Calu3 (cell line): ENCODE measurements around the gene KLHDC3. TPM values are rescaled to one million over a fixed set of nuclear protein-coding genes. Genes with fewer than 3 reads are reported as not detected.

ENCODE experiments used
- BruUV-seq: library from RNA; stranded (reverse); fragments of 400-500 nt; replicated peaks from 2 replicates; lab custom pipeline; 2021; lab: Mats Ljungman, UMichigan
- CTCF ChIA-PET: fragments of 300-600 bp; sonication (Branson Sonifier 250); formaldehyde crosslinking; loops from one replicate; lab custom pipeline; 2022; ENCODE audit warnings: antibody characterized with exemption; lab: Charles Lee
- DNase-seq: peaks from one replicate; pipeline ENCODE4 v3.0.0; 2022
- H3K27ac Mint-ChIP-seq: one replicate; pipeline ENCODE4 v1.8.0; 2022; ENCODE audit warnings: mixed read lengths; ENCODE audit not compliant: unreplicated experiment
- H3K27me3 Mint-ChIP-seq: one replicate; pipeline ENCODE4 v1.8.0; 2022; ENCODE audit warnings: mixed read lengths; ENCODE audit not compliant: unreplicated experiment
- H3K36me3 Mint-ChIP-seq: one replicate; pipeline ENCODE4 v1.8.0; 2022; ENCODE audit warnings: mild to moderate bottlenecking, moderate library complexity, mixed read lengths; ENCODE audit not compliant: insufficient read depth, unreplicated experiment
- H3K4me1 Mint-ChIP-seq: one replicate; pipeline ENCODE4 v1.8.0; 2022; ENCODE audit warnings: mild to moderate bottlenecking, low read depth, mixed read lengths; ENCODE audit not compliant: unreplicated experiment
- H3K4me3 Mint-ChIP-seq: one replicate; pipeline ENCODE4 v1.8.0; 2022; ENCODE audit warnings: mild to moderate bottlenecking, low read depth, moderate library complexity, mixed read lengths; ENCODE audit not compliant: unreplicated experiment
- H3K9me3 Mint-ChIP-seq: one replicate; pipeline ENCODE4 v1.8.0; 2022; ENCODE audit warnings: low read depth, mixed read lengths; ENCODE audit not compliant: unreplicated experiment
- intact Hi-C: fragments of 100-400 bp; cut with micrococcal nuclease; formaldehyde crosslinking; loops from one replicate; pipeline ENCODE4 v1.10.0; 2022; ENCODE audit not compliant: unreplicated experiment
- total RNA-seq: library from RNA; stranded (reverse); gene quantifications from 2 replicates; pipeline ENCODE4 v1.2.3, GENCODE V29; 2022
- TF ChIP-seq, protein P1 (sequence below): fragments of 200-600 bp; IDR thresholded peaks from one replicate; pipeline ENCODE4 v1.8.0; 2022; ENCODE audit warnings: antibody characterized with exemption; ENCODE audit not compliant: unreplicated experiment

The KLHDC3 gene
- total RNA-seq, 1 experiment from 2014 or later = 85.9 TPM

DNA sequence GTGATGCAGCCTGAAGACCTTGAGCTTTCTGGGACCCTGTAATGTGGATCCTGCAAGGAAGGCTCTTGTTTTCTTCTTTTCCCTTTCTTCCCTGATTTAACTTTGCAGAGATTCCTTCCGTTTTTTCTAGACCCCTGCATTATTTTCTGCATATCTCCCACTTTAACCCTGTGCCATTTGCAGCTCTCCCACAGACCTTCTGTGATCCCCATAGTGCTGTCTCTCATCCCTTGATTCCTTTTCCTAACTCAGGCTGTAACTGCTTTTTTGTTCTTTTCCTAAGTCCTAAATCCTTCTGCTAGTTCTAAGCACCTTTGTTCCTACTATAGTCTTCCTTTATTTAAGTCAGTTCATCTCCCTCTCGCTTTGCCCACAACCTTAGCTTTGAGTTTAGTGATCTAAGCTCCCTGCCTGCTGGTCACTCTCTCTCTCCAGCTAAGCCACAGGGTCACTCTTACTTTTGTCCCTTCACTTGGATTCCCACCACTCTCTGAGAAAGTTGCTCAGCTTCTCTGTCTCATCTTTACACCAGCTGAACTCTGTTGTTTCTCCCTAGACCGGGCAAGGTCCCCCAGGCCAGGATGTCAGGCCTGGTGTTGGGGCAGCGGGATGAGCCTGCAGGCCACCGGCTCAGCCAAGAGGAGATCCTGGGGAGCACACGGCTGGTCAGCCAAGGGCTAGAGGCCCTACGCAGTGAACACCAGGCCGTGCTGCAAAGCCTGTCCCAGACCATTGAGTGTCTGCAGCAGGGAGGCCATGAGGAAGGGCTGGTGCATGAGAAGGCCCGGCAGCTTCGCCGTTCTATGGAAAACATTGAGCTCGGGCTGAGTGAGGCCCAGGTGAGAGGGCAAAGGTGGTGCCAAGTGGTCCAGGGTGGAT is 46.9 kb downstream of the KLHDC3 start:
- DNase-seq = no peak
- Mint-ChIP-seq H3K9me3 (no peaks in the 10 kb centered on the region), H3K27me3 (no peaks in the 10 kb centered on the region), H3K4me1 (peaks cover 27% of the 10 kb centered on the region), H3K27ac (no peak overlapping the region), H3K4me3 (peak overlapping the region; percentile 90), H3K36me3 (peaks cover 48% of the 10 kb centered on the region)
- intact Hi-C loops = no loop called here
- BruUV-seq = no TSS peak
- TF ChIP-seq, protein P1, sequence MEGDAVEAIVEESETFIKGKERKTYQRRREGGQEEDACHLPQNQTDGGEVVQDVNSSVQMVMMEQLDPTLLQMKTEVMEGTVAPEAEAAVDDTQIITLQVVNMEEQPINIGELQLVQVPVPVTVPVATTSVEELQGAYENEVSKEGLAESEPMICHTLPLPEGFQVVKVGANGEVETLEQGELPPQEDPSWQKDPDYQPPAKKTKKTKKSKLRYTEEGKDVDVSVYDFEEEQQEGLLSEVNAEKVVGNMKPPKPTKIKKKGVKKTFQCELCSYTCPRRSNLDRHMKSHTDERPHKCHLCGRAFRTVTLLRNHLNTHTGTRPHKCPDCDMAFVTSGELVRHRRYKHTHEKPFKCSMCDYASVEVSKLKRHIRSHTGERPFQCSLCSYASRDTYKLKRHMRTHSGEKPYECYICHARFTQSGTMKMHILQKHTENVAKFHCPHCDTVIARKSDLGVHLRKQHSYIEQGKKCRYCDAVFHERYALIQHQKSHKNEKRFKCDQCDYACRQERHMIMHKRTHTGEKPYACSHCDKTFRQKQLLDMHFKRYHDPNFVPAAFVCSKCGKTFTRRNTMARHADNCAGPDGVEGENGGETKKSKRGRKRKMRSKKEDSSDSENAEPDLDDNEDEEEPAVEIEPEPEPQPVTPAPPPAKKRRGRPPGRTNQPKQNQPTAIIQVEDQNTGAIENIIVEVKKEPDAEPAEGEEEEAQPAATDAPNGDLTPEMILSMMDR = no peak
- CTCF ChIA-PET = interaction anchor here (1.1 to 2.7 kb wide), 5 partner anchors 11 to 121 kb away, joined by 3 to 20 read pairs (median 6); partner anchors contain the start of gene CUL9

DNA sequence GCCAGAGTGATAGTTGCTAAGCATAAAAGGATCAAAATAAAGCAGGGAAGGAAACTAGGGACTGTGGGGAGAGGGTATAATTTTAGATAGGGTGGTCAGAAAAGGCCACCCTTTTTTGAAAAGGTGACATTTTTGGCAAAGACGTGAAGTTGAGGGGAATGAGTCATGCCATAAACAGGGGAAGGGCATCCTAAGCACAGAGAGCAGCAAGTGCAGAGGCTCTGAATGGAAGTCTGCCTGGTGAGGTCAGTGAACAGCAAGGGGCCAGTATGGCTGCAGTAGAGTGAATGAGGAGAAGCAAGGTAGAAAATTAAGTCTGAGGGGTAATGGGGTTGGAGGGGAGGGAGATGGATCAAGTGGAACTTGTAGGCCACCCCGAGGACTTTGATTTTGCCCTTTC is 47.8 kb downstream of the KLHDC3 start:
- Mint-ChIP-seq H3K9me3 (no peaks in the 10 kb centered on the region), H3K4me1 (peaks cover 27% of the 10 kb centered on the region), H3K36me3 (peaks cover 45% of the 10 kb centered on the region), H3K4me3 (no peak overlapping the region), H3K27ac (no peak overlapping the region), H3K27me3 (no peaks in the 10 kb centered on the region)
- CTCF ChIA-PET = no interaction called here
- no peak for DNase-seq
- intact Hi-C loops = no loop called here
- BruUV-seq = no TSS peak
- TF ChIP-seq, protein P1 = no peak

DNA sequence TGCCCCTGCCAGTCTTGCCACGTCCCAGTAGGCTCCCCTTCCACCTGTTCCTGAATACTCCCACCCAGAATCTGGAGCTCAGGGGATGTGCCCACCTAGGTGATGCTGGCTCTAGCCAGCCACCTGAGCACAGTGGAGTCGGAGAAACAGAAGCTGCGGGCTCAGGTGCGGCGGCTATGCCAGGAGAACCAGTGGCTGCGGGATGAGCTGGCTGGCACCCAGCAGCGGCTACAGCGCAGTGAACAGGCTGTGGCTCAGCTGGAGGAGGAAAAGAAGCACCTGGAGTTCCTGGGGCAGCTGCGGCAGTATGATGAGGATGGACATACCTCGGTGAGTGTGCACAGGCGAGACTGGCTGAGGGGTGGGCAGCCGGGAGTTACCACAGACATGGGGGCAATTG is 48.8 kb downstream of the KLHDC3 start:
- no peak for DNase-seq
- Mint-ChIP-seq H3K27ac (no peak overlapping the region), H3K4me1 (peaks cover 27% of the 10 kb centered on the region), H3K27me3 (no peaks in the 10 kb centered on the region), H3K36me3 (peaks cover 38% of the 10 kb centered on the region), H3K9me3 (no peaks in the 10 kb centered on the region), H3K4me3 (no peak overlapping the region)
- CTCF ChIA-PET = no interaction called here
- BruUV-seq = no TSS peak
- TF ChIP-seq, protein P1 = no peak
- intact Hi-C loops = no loop called here

DNA sequence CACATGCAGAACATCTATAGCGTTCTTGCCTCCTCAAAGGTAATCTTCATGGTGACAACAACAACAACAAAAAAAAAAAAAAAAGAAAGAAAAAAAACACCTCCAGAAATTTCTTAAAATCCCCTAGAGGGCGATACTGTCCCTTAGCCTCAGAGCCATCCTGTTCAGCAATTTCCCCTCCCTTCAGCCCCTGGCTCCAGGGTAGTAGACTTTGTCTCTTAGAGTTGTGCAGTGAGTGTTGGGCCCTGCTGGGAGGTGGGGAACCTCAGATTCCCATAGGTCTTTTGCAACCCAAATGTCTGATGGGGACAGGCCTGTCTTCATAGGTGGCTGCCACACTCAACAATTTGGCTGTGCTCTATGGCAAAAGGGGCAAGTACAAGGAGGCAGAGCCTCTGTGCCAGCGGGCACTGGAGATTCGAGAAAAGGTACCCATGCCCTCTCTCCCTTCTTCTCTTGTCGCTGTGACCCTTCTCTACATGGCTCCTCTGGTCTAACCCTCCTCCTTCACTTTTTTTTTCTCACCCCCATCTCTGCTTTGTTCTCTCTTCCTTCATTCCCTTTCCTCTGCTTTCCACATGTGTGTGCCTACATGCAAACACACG is 56.1 kb downstream of the KLHDC3 start:
- CTCF ChIA-PET = no interaction called here
- BruUV-seq = no TSS peak
- intact Hi-C loops = loop anchor here (1.0 kb wide), 1 partner anchor 60 kb away; no protein-coding TSS in a partner anchor
- DNase-seq = peak; percentile 52
- no peaks in the 10 kb centered on the region for H3K9me3 Mint-ChIP-seq
- no peak overlapping the region for H3K4me3 Mint-ChIP-seq
- H3K4me1 Mint-ChIP-seq = no peaks in the 10 kb centered on the region
- TF ChIP-seq, protein P1 = peak; percentile 74
- no peak overlapping the region for H3K27ac Mint-ChIP-seq
- H3K27me3 Mint-ChIP-seq = no peaks in the 10 kb centered on the region
- no peaks in the 10 kb centered on the region for H3K36me3 Mint-ChIP-seq

Other genes with a start within 250 kb of the KLHDC3 start
- gene BICRAL, start 232.2 kb upstream of the KLHDC3 start, total RNA-seq = 17.6 and 19.2 TPM in 2 replicates
- gene RPL7L1, start 134.6 kb upstream of the KLHDC3 start, total RNA-seq = 144 and 154 TPM in 2 replicates
- not detected in 2 replicates for gene PTCRA, start 98.2 kb upstream of the KLHDC3 start, total RNA-seq
- gene CNPY3, start 84.8 kb upstream of the KLHDC3 start, total RNA-seq = 57.9 and 60.7 TPM in 2 replicates
- 0.45 TPM in 1 of 2 replicates, not detected in the other for gene GNMT, start 53.5 kb upstream of the KLHDC3 start, total RNA-seq
- gene PEX6, start 35.1 kb upstream of the KLHDC3 start, total RNA-seq = 27.8 and 28.4 TPM in 2 replicates
- gene PPP2R5D, start 29.7 kb upstream of the KLHDC3 start, total RNA-seq = 49.4 and 55.8 TPM in 2 replicates
- gene MEA1, start 303 bp upstream of the KLHDC3 start, total RNA-seq = 110 and 115 TPM in 2 replicates
- 94.9 and 101 TPM in 2 replicates for gene RRP36, start 7.4 kb downstream of the KLHDC3 start, total RNA-seq
- gene CUL7, start 39.6 kb downstream of the KLHDC3 start, total RNA-seq = 25.5 and 25.9 TPM in 2 replicates
- gene MRPL2, start 45.2 kb downstream of the KLHDC3 start, total RNA-seq = 125 and 135 TPM in 2 replicates
- 42.1 and 50.7 TPM in 2 replicates for gene KLC4, start 45.4 kb downstream of the KLHDC3 start, total RNA-seq
- gene PTK7, start 62.1 kb downstream of the KLHDC3 start, total RNA-seq = 49.7 and 66.0 TPM in 2 replicates
- 43.4 and 48.0 TPM in 2 replicates for gene SRF, start 157.0 kb downstream of the KLHDC3 start, total RNA-seq
- gene CUL9, start 167.9 kb downstream of the KLHDC3 start, total RNA-seq = 73.1 and 82.8 TPM in 2 replicates
- gene DNPH1, start 215.2 kb downstream of the KLHDC3 start, total RNA-seq = 82.6 and 86.8 TPM in 2 replicates
- gene TTBK1, start 229.2 kb downstream of the KLHDC3 start, total RNA-seq = 0.17 and 0.29 TPM in 2 replicates